KMS-11 (cell line): ENCODE results near the gene EDRF1.

ENCODE experiments used
- H2AFZ ChIP-seq: fragments of 200-600 bp; sonication (generic); 2 replicates; pipeline ENCODE4 v1.6.1; 2016; ENCODE audit warnings: antibody characterized with exemption, mixed run types, low read depth
- H3K27ac ChIP-seq: fragments of 200-600 bp; sonication (generic); 2 replicates; pipeline ENCODE4 v1.6.1; 2016; ENCODE audit warnings: mild to moderate bottlenecking, mixed run types
- H3K27me3 ChIP-seq: fragments of 200-600 bp; sonication (generic); 2 replicates; pipeline ENCODE4 v1.6.1; 2017; ENCODE audit warnings: mild to moderate bottlenecking, low read depth, mixed run types, moderate library complexity; ENCODE audit not compliant: insufficient read depth
- H3K36me3 ChIP-seq: fragments of 200-600 bp; sonication (generic); 2 replicates; pipeline ENCODE4 v1.6.1; 2017; ENCODE audit warnings: mild to moderate bottlenecking, mixed run types; ENCODE audit not compliant: insufficient read depth
- H3K4me1 ChIP-seq: fragments of 200-600 bp; sonication (generic); 2 replicates; pipeline ENCODE4 v1.6.1; 2016; ENCODE audit warnings: mild to moderate bottlenecking, low read depth, mixed run types; ENCODE audit not compliant: poor library complexity, severe bottlenecking
- H3K4me2 ChIP-seq: fragments of 200-600 bp; sonication (generic); 2 replicates; pipeline ENCODE4 v1.7.0; 2016; ENCODE audit warnings: mild to moderate bottlenecking, mixed run types
- H3K4me3 ChIP-seq: fragments of 200-600 bp; sonication (generic); IDR thresholded peaks from 2 replicates; pipeline ENCODE4 v1.6.1; 2017; ENCODE audit warnings: low read depth, low read length, mixed read lengths; ENCODE audit not compliant: insufficient read depth
- H3K79me2 ChIP-seq: fragments of 200-600 bp; sonication (generic); 2 replicates; pipeline ENCODE4 v1.6.1; 2016; ENCODE audit warnings: low read depth, mixed run types; ENCODE audit not compliant: insufficient read depth
- H3K9ac ChIP-seq: fragments of 200-600 bp; sonication (generic); 2 replicates; pipeline ENCODE4 v1.6.1; 2016; ENCODE audit warnings: mild to moderate bottlenecking, mixed run types
- H4K20me1 ChIP-seq: fragments of 200-600 bp; sonication (generic); 2 replicates; pipeline ENCODE4 v1.6.1; 2016; ENCODE audit warnings: mild to moderate bottlenecking, mixed run types; ENCODE audit not compliant: insufficient read depth
- TF ChIP-seq, protein P1 (sequence below): fragments of 200-600 bp; sonication (generic); conservative IDR thresholded peaks from 2 replicates; pipeline ENCODE4 v1.6.1; 2017; ENCODE audit warnings: low read depth, mild to moderate bottlenecking, antibody characterized with exemption, low read length, moderate library complexity, mixed read lengths

EDRF1 gene

DNA sequence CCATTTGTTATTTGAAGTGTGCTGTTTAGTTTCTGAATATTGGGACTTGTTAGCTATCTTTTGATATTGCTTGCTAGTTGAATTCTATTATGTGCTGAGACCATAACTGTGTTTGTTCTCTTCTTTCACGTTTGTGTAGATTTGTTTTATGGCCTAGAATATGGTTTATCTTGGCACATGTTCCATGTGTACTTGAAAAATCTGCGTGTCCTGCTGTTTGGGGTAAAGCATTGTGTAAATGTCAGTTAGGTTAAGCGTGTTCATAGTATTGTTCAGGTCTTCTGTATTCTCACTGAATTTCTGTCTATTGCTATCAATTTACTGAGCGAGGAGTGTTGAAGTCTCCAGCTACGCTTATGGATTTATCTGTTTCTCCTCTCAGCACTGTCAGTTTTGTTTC lies 36.7 kb downstream of the EDRF1 start:
- no peak overlapping the region for H3K4me3 ChIP-seq
- no peak overlapping the region for H2AFZ ChIP-seq
- H3K4me1 ChIP-seq, result no peaks in the 10 kb centered on the region
- H3K79me2 ChIP-seq, result no peaks in the 10 kb centered on the region
- H4K20me1 ChIP-seq, result no peaks in the 10 kb centered on the region
- no peak overlapping the region for H3K9ac ChIP-seq
- no peak overlapping the region for H3K27ac ChIP-seq
- TF ChIP-seq, protein P1, sequence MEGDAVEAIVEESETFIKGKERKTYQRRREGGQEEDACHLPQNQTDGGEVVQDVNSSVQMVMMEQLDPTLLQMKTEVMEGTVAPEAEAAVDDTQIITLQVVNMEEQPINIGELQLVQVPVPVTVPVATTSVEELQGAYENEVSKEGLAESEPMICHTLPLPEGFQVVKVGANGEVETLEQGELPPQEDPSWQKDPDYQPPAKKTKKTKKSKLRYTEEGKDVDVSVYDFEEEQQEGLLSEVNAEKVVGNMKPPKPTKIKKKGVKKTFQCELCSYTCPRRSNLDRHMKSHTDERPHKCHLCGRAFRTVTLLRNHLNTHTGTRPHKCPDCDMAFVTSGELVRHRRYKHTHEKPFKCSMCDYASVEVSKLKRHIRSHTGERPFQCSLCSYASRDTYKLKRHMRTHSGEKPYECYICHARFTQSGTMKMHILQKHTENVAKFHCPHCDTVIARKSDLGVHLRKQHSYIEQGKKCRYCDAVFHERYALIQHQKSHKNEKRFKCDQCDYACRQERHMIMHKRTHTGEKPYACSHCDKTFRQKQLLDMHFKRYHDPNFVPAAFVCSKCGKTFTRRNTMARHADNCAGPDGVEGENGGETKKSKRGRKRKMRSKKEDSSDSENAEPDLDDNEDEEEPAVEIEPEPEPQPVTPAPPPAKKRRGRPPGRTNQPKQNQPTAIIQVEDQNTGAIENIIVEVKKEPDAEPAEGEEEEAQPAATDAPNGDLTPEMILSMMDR, result no peak
- no peaks in the 10 kb centered on the region for H3K27me3 ChIP-seq
- no peaks in the 10 kb centered on the region; the same call in 1 of the 2 replicates for H3K36me3 ChIP-seq
- no peak overlapping the region for H3K4me2 ChIP-seq

DNA sequence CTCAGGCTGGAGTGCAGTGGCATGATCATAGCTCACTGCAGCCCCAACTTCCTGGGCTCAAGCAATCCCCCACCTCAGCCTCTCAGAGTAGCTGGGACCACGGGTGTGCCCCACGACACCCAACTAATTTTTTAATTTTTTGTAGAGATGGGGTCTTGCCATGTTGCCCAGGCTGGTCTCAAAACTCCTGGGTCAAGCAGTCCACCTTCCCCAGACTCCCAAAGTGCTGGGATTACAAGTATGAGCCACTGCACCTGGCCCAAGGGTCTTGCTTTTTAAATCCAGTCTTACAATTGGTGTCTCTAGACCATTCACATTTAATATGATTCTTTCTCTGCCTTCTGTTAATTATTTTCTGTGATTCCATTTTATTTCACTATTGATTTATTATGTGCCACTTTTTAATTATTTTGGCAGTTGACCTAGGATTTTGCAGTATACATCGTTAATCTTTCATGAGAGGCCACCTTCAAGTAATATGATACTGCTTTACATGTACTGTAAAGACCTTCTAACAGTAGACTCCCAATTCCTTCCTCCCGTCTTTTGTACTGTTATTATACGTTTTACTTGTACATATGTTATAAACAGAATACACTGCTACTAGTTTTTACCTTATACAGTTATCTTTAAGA lies 37.5 kb downstream of the EDRF1 start:
- TF ChIP-seq, protein P1, result no peak
- Histone ChIP-seq H3K79me2 (no peaks in the 10 kb centered on the region), H3K36me3 (no peaks in the 10 kb centered on the region; the same call in 1 of the 2 replicates), H2AFZ (no peak overlapping the region), H3K27ac (no peak overlapping the region), H3K4me1 (no peaks in the 10 kb centered on the region), H4K20me1 (no peaks in the 10 kb centered on the region), H3K4me2 (no peak overlapping the region), H3K4me3 (no peak overlapping the region), H3K27me3 (no peaks in the 10 kb centered on the region), H3K9ac (no peak overlapping the region)

DNA sequence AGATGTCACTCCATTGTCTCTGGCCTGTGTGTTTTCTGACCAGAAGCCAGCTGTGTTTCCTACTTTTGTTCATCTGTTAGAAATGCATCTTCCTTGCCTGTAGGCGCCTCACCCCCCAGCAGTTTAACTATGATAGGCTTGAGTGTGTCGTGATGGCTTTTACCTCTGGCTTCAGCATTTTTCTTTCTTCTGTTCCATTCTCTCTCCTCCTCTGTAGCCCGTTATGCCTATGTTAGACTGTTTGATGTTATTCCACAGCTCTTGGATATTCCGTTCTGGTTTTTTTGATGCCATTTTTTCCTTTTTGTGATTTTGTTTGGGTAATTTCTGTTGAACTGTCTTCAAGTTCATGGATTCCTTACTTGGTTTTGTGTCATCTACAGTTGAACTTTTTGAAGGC lies 38.2 kb downstream of the EDRF1 start:
- Histone ChIP-seq H3K36me3 (no peaks in the 10 kb centered on the region; the same call in 1 of the 2 replicates), H3K4me3 (no peak overlapping the region), H4K20me1 (no peaks in the 10 kb centered on the region), H3K4me1 (no peaks in the 10 kb centered on the region), H3K9ac (no peak overlapping the region), H3K27me3 (no peaks in the 10 kb centered on the region), H3K27ac (no peak overlapping the region), H3K79me2 (no peaks in the 10 kb centered on the region), H3K4me2 (no peak overlapping the region), H2AFZ (no peak overlapping the region)
- TF ChIP-seq, protein P1, result no peak

DNA sequence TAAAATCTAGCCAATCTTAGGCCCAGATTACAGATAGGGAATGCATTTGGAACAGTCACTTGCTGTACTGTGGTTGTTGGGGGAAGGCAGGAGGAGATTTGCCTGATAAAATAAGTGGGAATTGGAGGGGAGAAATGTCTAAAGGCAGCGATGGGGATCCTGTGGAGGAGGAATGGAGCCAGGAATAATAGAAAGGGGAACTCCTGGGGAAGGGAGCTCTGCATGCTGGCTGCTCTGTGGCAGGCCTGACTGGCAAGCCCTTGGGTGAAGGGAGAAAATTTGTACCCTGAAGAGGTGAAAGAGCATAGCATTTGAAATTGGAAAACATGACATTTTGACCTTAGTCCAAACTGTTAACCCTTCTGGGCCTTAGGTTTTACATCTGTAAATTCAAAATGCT lies 42.5 kb downstream of the EDRF1 start:
- H3K27ac ChIP-seq, result no peak overlapping the region
- H4K20me1 ChIP-seq, result no peaks in the 10 kb centered on the region
- no peak overlapping the region for H2AFZ ChIP-seq
- no peak overlapping the region for H3K4me3 ChIP-seq
- no peaks in the 10 kb centered on the region for H3K27me3 ChIP-seq
- no peaks in the 10 kb centered on the region for H3K4me1 ChIP-seq
- no peak overlapping the region for H3K9ac ChIP-seq
- H3K36me3 ChIP-seq, result no peaks in the 10 kb centered on the region
- TF ChIP-seq, protein P1, result no peak
- H3K79me2 ChIP-seq, result no peaks in the 10 kb centered on the region
- no peak overlapping the region for H3K4me2 ChIP-seq
